Pancreas (tissue), 10 donors: ENCODE measurements around the gene RIOK2. TPM values are rescaled to one million over a fixed set of nuclear protein-coding genes. Genes with fewer than 3 reads are reported as not detected.

ENCODE experiments used
- ATAC-seq, 4 donors: fragments of 200-7000 bp; cut with Tn5 transposase; one replicate each; pipeline versions ENCODE4 v1.8.0 to v1.9.1; 2020; ENCODE audit warnings: mild to moderate bottlenecking in 4 of 4, moderate library complexity in 4 of 4
- DNase-seq, 6 donors: peaks; one replicate each; pipeline ENCODE4 v3.0.0-alpha.2; 2020
- FAIRE-seq: peaks from 2 replicates; lab custom pipeline; 2012; peaks lifted over from hg19 to GRCh38; lab: Jason Lieb, UNC
- H3K27ac ChIP-seq, 4 donors: fragments of 200-600 bp; sonication (generic); 1 replicate in 3 of 4; 2 replicates in 1 of 4; pipeline versions ENCODE4 v1.5.0 to v1.8.0; 2020
- H3K27me3 ChIP-seq, 4 donors: fragments of 200-600 bp; one replicate each; pipeline ENCODE4 v1.8.0; 2021
- H3K36me3 ChIP-seq, 3 donors: fragments of 200-600 bp; sonication (generic) in 1 of 3; one replicate each; pipeline versions ENCODE4 v1.5.0 to v1.8.0; 2020 to 2021
- H3K4me1 ChIP-seq, 3 donors: fragments of 200-600 bp; one replicate each; pipeline ENCODE4 v1.8.0; 2021
- H3K4me3 ChIP-seq, 4 donors: fragments of 200-600 bp; sonication (generic) in 2 of 4; one replicate each; pipeline versions ENCODE4 v1.5.0 to v1.8.0; 2020 to 2021
- H3K9me3 ChIP-seq, 4 donors: fragments of 200-600 bp; one replicate each; pipeline ENCODE4 v1.8.0; 2021
- WGBS, 2 donors: extraction: QIAGEN DNeasy Blood & Tissue Kit; methylation state at CpG; one replicate each; pipeline ENCODE4 v1.1.7; 2013; 5-methylcytosine and 5-hydroxymethylcytosine counted together
- intact Hi-C, 3 donors: fragments of 100-400 bp; cut with DNase I; formaldehyde crosslinking; loops; one replicate each; pipeline versions ENCODE4 v1.11.1 to v1.14.2; 2022
- polyA plus RNA-seq, 2 donors: library from polyadenylated mRNA; stranded (reverse); fragments of 200-250 nt; gene quantifications; one replicate each; pipeline ENCODE4 v1.2.3, GENCODE V29; 2013
- total RNA-seq, 6 donors: library from RNA; stranded (reverse); fragmentation: NEBNext Ultra II Directional in 4 of 6; extraction: Animal tissue kit (Norgen Biotek cat#: 25700) in 4 of 6; gene quantifications; one replicate each; pipeline versions ENCODE4 v1.2.1 to v1.2.4, GENCODE V29; 2021 to 2023
- TF ChIP-seq, protein P1 (sequence below), 4 donors: fragments of 200-600 bp; sonication (generic) in 3 of 4; IDR thresholded peaks; one replicate each; pipeline versions ENCODE4 v1.5.0 to v1.8.0; 2021; ENCODE audit warnings: antibody characterized with exemption in 4 of 4
- donor health status: healthy with polysubstance abuse.
- donor health status: DM: no; HTN: no; CAD: no; lungs with moderate emphysema.
- donor health status: DM: no; HTN: no; CAD: no.
- donor health status: control.
- donor health status: control.
- donor health status: Bipolar disorder and iron deficiency.
- donor health status: DM: yes; HTN: yes; CAD: no.
- donor health status: DM: no; HTN: no; CAD: no.
- donor health status: DM: no; HTN: no; CAD: no.
- donor health status: DM: yes; HTN: yes; CAD: no.

The RIOK2 gene
- total and polyA plus RNA-seq, 8 donors = 7.6 to 18.7 (median 11.1) TPM

DNA sequence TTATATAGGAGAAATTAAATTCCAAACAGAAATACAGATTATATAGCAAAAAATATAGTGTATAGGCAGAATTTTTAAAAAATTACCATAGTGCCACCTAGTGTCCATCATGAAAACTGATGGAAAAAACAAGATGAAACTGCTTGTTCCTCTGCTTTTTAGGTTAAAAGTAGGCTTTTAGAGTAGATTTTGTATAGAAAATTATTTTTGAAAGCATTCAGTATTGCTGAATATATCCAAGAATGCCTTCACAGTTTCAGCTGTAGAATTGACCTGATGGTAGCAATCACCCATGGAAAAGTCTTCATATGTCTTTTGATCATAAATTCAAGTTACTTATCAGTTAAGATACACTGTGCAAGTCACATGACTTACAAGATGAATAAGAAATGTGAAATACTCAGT lies 19.7 kb downstream of the RIOK2 start:
- no peak overlapping the region for H3K4me3 ChIP-seq
- intact Hi-C loops = loop anchor here in 1 of 3 donors (10.0 kb wide), 1 partner anchor 409 kb away; no protein-coding TSS in a partner anchor
- DNase-seq (no peak), ATAC-seq (peak in 1 of 4 donors; percentile 71), FAIRE-seq (peak; percentile 83)
- no peaks in the 10 kb centered on the region for H3K9me3 ChIP-seq
- H3K27ac ChIP-seq = no peak overlapping the region
- TF ChIP-seq, protein P1, sequence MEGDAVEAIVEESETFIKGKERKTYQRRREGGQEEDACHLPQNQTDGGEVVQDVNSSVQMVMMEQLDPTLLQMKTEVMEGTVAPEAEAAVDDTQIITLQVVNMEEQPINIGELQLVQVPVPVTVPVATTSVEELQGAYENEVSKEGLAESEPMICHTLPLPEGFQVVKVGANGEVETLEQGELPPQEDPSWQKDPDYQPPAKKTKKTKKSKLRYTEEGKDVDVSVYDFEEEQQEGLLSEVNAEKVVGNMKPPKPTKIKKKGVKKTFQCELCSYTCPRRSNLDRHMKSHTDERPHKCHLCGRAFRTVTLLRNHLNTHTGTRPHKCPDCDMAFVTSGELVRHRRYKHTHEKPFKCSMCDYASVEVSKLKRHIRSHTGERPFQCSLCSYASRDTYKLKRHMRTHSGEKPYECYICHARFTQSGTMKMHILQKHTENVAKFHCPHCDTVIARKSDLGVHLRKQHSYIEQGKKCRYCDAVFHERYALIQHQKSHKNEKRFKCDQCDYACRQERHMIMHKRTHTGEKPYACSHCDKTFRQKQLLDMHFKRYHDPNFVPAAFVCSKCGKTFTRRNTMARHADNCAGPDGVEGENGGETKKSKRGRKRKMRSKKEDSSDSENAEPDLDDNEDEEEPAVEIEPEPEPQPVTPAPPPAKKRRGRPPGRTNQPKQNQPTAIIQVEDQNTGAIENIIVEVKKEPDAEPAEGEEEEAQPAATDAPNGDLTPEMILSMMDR (IDR thresholded peaks at IDR 0.05) = peak; percentile 29 to 61 (median 40)
- H3K36me3 ChIP-seq = peaks cover 0 to 37% (median 4%) of the 10 kb centered on the region in 3 donors
- no peaks in the 10 kb centered on the region for H3K27me3 ChIP-seq
- H3K4me1 ChIP-seq = peaks cover 0 to 8% (median 0%) of the 10 kb centered on the region in 3 donors

DNA sequence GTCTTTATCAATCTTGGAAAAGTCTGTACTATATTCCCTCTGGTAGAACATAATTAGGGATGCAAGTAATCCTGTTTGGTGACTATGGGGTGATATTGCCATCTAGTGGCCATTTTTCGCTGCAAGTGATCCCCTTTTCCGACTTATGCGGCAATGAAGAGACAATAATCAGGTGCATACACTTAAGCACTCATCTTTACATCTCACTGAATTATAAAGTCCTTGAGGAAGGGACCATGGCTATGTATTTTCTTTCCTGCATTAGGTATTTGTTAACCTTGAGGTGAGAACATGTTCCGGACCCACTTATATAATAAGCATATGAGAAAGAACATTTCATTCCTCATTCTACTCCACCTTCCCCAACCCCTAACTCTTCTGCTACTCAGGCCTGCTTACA lies 21.0 kb downstream of the RIOK2 start:
- H3K27ac ChIP-seq = no peak overlapping the region
- TF ChIP-seq, protein P1 (IDR thresholded peaks at IDR 0.05) = peak; percentile 62 to 84 (median 74)
- H3K9me3 ChIP-seq = no peaks in the 10 kb centered on the region
- WGBS, 2 donors = 21 to 24% methylated on average over 4 of the region's 4 CpGs
- no peaks in the 10 kb centered on the region for H3K27me3 ChIP-seq
- DNase-seq = peak in 3 of 6 donors; percentile 22 to 59 (median 33)
- H3K4me3 ChIP-seq = no peak overlapping the region
- FAIRE-seq = peak; percentile 64
- peaks cover 0 to 8% (median 0%) of the 10 kb centered on the region in 3 donors for H3K4me1 ChIP-seq
- ATAC-seq = peak; percentile 76 to 89 (median 84)
- intact Hi-C loops = loop anchor here in 1 of 3 donors (10.0 kb wide), 1 partner anchor 407 kb away; no protein-coding TSS in a partner anchor
- H3K36me3 ChIP-seq = peaks cover 0 to 24% (median 4%) of the 10 kb centered on the region in 3 donors

DNA sequence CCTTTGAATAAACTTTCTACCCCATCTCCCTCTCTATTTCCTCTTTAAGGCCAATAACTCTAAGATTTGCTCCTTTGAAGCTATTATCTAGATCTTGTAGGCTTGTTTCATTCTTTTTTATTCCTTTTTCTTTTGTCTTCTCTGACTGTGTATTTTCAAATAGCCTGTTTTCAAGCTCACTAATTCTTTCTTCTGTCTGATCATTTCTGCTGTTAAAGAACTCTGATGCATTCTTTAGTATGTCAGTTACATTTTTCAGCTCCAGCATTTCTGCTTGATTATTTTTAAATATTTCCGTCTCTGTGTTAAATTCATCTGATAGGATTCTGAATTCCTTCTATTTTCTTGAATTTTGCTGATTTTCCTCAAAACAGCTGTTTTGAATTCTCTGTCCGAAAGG lies 25.4 kb downstream of the RIOK2 start:
- FAIRE-seq = peak; percentile 60
- 92 to 94% methylated on average over 2 of the region's 2 CpGs for WGBS, 2 donors

DNA sequence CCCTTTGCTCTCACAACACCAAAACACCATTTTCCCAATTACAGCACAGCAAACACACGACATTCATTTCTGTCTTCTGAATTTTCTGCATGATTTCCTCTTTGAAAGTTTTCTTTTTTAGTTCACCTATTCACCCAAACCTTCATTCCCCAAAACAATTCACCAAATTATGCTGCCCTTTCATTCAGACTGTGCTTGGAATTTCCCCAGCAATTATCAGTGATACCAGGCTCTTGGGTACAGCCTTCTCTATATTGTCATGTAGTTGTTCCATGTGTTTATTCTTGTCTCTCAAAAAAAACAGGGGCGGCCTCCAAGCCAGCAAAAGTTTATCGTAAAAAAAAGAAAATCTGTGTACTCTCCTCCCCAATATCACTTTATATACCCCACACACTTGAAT lies 31.7 kb downstream of the RIOK2 start:
- H3K27ac ChIP-seq = no peak overlapping the region
- no peaks in the 10 kb centered on the region for H3K36me3 ChIP-seq
- H3K27me3 ChIP-seq = no peaks in the 10 kb centered on the region
- intact Hi-C loops = loop anchor here in 2 of 3 donors (10.0 kb wide), 2 partner anchors 277 to 287 kb away; partner anchors contain the start of gene ERAP2 (in 1 of the 2)
- 80 to 93% methylated on average over 3 of the region's 3 CpGs for WGBS, 2 donors
- no peaks in the 10 kb centered on the region for H3K4me1 ChIP-seq
- H3K4me3 ChIP-seq = no peak overlapping the region
- H3K9me3 ChIP-seq = no peaks in the 10 kb centered on the region
- DNase-seq (no peak), ATAC-seq (no peak), FAIRE-seq (no peak)
- TF ChIP-seq, protein P1 (IDR thresholded peaks at IDR 0.05) = no peak

More for the DNA sequence above, 25.4 kb downstream of the RIOK2 start:
- intact Hi-C loops = loop anchor here in 2 of 3 donors (10.0 kb wide), 2 partner anchors 283 to 293 kb away; partner anchors contain the start of gene ERAP2 (in 1 of the 2)
- Histone ChIP-seq H3K36me3 (peaks cover 0 to 15% (median 0%) of the 10 kb centered on the region in 3 donors), H3K4me3 (no peak overlapping the region), H3K9me3 (no peaks in the 10 kb centered on the region), H3K27me3 (no peaks in the 10 kb centered on the region), H3K4me1 (no peaks in the 10 kb centered on the region), H3K27ac (no peak overlapping the region)
- TF ChIP-seq, protein P1 (IDR thresholded peaks at IDR 0.05) = no peak
- ATAC-seq = no peak
- no peak for DNase-seq

DNA sequence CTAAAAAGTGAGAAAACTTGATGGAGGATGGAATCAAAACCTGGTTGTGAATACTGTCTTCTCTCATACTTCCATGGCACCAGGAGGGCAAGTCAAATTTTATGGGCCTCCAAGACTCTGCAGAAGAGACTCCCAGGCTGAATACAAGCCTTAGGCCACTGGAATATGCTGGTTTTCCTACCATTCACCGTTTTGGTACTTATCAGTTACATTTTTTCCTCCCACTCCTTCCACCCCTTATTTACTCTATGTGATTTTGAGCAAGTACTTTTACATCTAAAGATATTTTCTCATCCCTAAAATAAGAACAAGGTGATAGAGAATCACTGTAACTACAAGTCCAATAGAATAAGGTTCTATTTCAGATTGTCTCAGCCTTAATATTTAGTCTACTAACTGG lies 32.6 kb downstream of the RIOK2 start:
- Histone ChIP-seq H3K4me3 (no peak overlapping the region), H3K27me3 (no peaks in the 10 kb centered on the region), H3K4me1 (no peaks in the 10 kb centered on the region), H3K27ac (no peak overlapping the region), H3K9me3 (no peaks in the 10 kb centered on the region), H3K36me3 (no peaks in the 10 kb centered on the region)
- TF ChIP-seq, protein P1 (IDR thresholded peaks at IDR 0.05) = no peak
- DNase-seq = no peak
- intact Hi-C loops = loop anchor here in 2 of 3 donors (10.0 kb wide), 2 partner anchors 276 to 286 kb away; partner anchors contain the start of gene ERAP2 (in 1 of the 2)
- no peak for FAIRE-seq
- 25 to 37% methylated on average over 1 of the region's 1 CpG for WGBS, 2 donors
- no peak for ATAC-seq
